HepG2 (cell line): ENCODE data around the gene GBA2. TPM values are rescaled to one million over a fixed set of nuclear protein-coding genes. Genes with fewer than 3 reads are reported as not detected.
A peak's percentile ranks its signal among the peaks of the same experiment; 100 is the strongest.

Experiments
- ATAC-seq: fragments of 200-7000 bp; cut with Tn5 transposase; 3 replicates; pipeline ENCODE4 v1.9.1; 2020; ENCODE audit warnings: mild to moderate bottlenecking, moderate library complexity
- BruUV-seq: library from RNA; stranded (reverse); fragments of 400-500 nt; replicated peaks from 2 replicates; lab custom pipeline; 2021; lab: Mats Ljungman, UMichigan
- CTCF ChIA-PET: fragments of 300-600 bp; formaldehyde crosslinking; extraction: SDS; loops from one replicate; lab custom pipeline; 2021; ENCODE audit warnings: low total read pairs, inconsistent platforms, low intra/inter-chr PET ratio; lab: Yijun Ruan, JAX
- POLR2A ChIA-PET: fragments of 350-600 bp; sonication (Branson Sonifier 250); formaldehyde crosslinking; loops from one replicate; lab custom pipeline; 2020; ENCODE audit warnings: antibody characterized with exemption, inconsistent platforms; lab: Yijun Ruan, JAX
- DNase-seq: peaks from one replicate; pipeline ENCODE4 v3.0.0-alpha.2; 2015; ENCODE audit warnings: low spot score
- FAIRE-seq: peaks from 3 replicates; lab custom pipeline; 2011; peaks lifted over from hg19 to GRCh38; lab: Jason Lieb, UNC
- H2AFZ ChIP-seq: one replicate; pipeline ENCODE4 v1.6.1; 2011; ENCODE audit warnings: low read length, inconsistent platforms
- H3K27ac ChIP-seq: fragments of 300-600 bp; 3 replicates; pipeline ENCODE4 v1.8.0; 2011; ENCODE audit warnings: mixed run types, mild to moderate bottlenecking, mixed read lengths, low read length, inconsistent platforms; ENCODE audit not compliant: insufficient read depth; ENCODE audit errors: extremely low read length
- H3K27me3 ChIP-seq, 2 experiments: fragments of 200-600 bp in 1 of 2; 2 replicates in 1 of 2; 3 replicates in 1 of 2; pipeline versions ENCODE4 v1.6.0 to v1.8.0; 2011; ENCODE audit warnings: low read length in 2 of 2, mild to moderate bottlenecking in 2 of 2, moderate library complexity in 2 of 2, inconsistent platforms in 1 of 2; ENCODE audit not compliant: insufficient read depth in 2 of 2, control insufficient read depth in 1 of 2
- H3K36me3 ChIP-seq, 2 experiments: fragments of 200-600 bp in 1 of 2; replicated peaks in 1 of 2; 2 replicates in 1 of 2; 3 replicates in 1 of 2; pipeline versions ENCODE4 v1.5.1 to v1.8.0; 2011; ENCODE audit warnings: low read length in 2 of 2, inconsistent platforms in 1 of 2; ENCODE audit not compliant: insufficient read depth in 2 of 2, control insufficient read depth in 1 of 2
- H3K4me1 ChIP-seq: 2 replicates; pipeline ENCODE4 v1.5.1; 2012; ENCODE audit warnings: low read length, inconsistent platforms; ENCODE audit not compliant: insufficient read depth
- H3K4me2 ChIP-seq: 2 replicates; pipeline ENCODE4 v1.6.0; 2011; ENCODE audit warnings: low read depth, low read length, inconsistent platforms
- H3K4me3 ChIP-seq, 3 experiments: fragments of 200-600 bp in 1 of 3; sonication (generic), shearing (Covaris generic) in 1 of 3; replicated peaks in 1 of 3; 2 replicates each; pipeline ENCODE4 v1.5.1; 2011 to 2016; ENCODE audit warnings: low read length in 3 of 3, inconsistent platforms in 2 of 3, low read depth in 2 of 3, mild to moderate bottlenecking in 2 of 3, control low read depth in 1 of 3, mixed read lengths in 1 of 3; ENCODE audit not compliant: insufficient read depth in 1 of 3
- H3K79me2 ChIP-seq: one replicate; pipeline ENCODE4 v1.6.1; 2011; ENCODE audit warnings: low read length, inconsistent platforms; ENCODE audit not compliant: insufficient read depth
- H3K9ac ChIP-seq: 2 replicates; pipeline ENCODE4 v1.6.0; 2011; ENCODE audit warnings: mild to moderate bottlenecking, low read depth, low read length, inconsistent platforms; ENCODE audit not compliant: insufficient read depth
- H3K9me3 ChIP-seq: 2 replicates; pipeline ENCODE4 v1.5.1; 2012; ENCODE audit warnings: mild to moderate bottlenecking, low read length
- H4K20me1 ChIP-seq: 2 replicates; pipeline ENCODE4 v1.6.0; 2011; ENCODE audit warnings: inconsistent platforms, mild to moderate bottlenecking, low read length, moderate library complexity; ENCODE audit not compliant: insufficient read depth
- FOXK1 ChIP-seq: sonication (generic); formaldehyde crosslinking; IDR thresholded peaks from 2 replicates; pipeline ENCODE4 v1.4.0; 2020; ENCODE audit warnings: low read depth, missing genetic modification reagents, borderline replicate concordance
- KDM5A ChIP-seq: fragments of 200-600 bp; sonication (generic); IDR thresholded peaks from 2 replicates; pipeline ENCODE4 v1.7.0; 2018; ENCODE audit warnings: antibody characterized with exemption, mild to moderate bottlenecking, low read length, borderline replicate concordance
- RBFOX2 ChIP-seq: fragments of 200-400 bp; formaldehyde crosslinking; IDR thresholded peaks from 2 replicates; pipeline ENCODE4 v1.6.1; 2017; ENCODE audit warnings: low read depth, mild to moderate bottlenecking, low read length
- U2AF2 ChIP-seq: fragments of 200-400 bp; formaldehyde crosslinking; IDR thresholded peaks from 2 replicates; pipeline ENCODE4 v1.6.1; 2017; ENCODE audit warnings: low read depth, mild to moderate bottlenecking, low read length
- ZBTB33 ChIP-seq: sonication (generic); formaldehyde crosslinking; IDR thresholded peaks from 2 replicates; pipeline ENCODE4 v1.4.0; 2020; ENCODE audit warnings: missing genetic modification reagents
- ZFY ChIP-seq: sonication (generic); formaldehyde crosslinking; IDR thresholded peaks from 2 replicates; pipeline ENCODE4 v1.4.0; 2020; ENCODE audit warnings: missing genetic modification reagents
- ZFYVE20 ChIP-seq: sonication (generic); formaldehyde crosslinking; IDR thresholded peaks from 2 replicates; pipeline ENCODE4 v1.8.0; 2023; ENCODE audit warnings: low read depth, mild to moderate bottlenecking, moderate library complexity, missing genetic modification reagents, borderline replicate concordance
- ZNF432 ChIP-seq: sonication (generic); formaldehyde crosslinking; IDR thresholded peaks from 2 replicates; pipeline ENCODE4 v1.5.0; 2020; ENCODE audit warnings: missing genetic modification reagents, mild to moderate bottlenecking, borderline replicate concordance
- WGBS: methylation state at CpG from one replicate; pipeline ENCODE4 v1.1.6; 2017; ENCODE audit warnings: low lambda C conversion rate; 5-methylcytosine and 5-hydroxymethylcytosine counted together
- in situ Hi-C: cut with HindIII; loops from 2 replicates; pipeline ENCODE4 v1.10.0; 2017; ENCODE audit warnings: low pct_unique_long_range_greater_than_20kb; ENCODE audit not compliant: extremely low pct_ligation_motif_present
- intact Hi-C: fragments of 100-400 bp; cut with micrococcal nuclease; formaldehyde crosslinking; loops from one replicate; pipeline ENCODE4 v1.10.0; 2022; ENCODE audit not compliant: unreplicated experiment
- polyA plus RNA-seq, 8 experiments: library from polyadenylated mRNA; depleted of rRNA in 3 of 8; stranded (reverse) in 7 of 8; unstranded in 1 of 8; fragments of >200 nt; fragmentation: Illumina TruSeq in 4 of 8; extraction: Trizol in 4 of 8; gene quantifications; 2 replicates each; pipeline versions ENCODE4 v1.2.1 to v1.2.3, GENCODE V29; 2011 to 2016; ENCODE audit warnings: low read depth in 4 of 8, missing spikeins in 1 of 8, mixed read lengths in 1 of 8; ENCODE audit not compliant: insufficient read depth in 1 of 8
- total RNA-seq, 5 experiments: library from RNA; depleted of rRNA; stranded (reverse); fragments of >200 nt; fragmentation: Illumina TruSeq; extraction: Trizol; gene quantifications; 2 replicates each; pipeline ENCODE4 v1.2.3, GENCODE V29; 2016; ENCODE audit warnings: low read depth in 1 of 5
- TF ChIP-seq, protein P1 (sequence below): sonication (generic); formaldehyde crosslinking; IDR thresholded peaks from 2 replicates; pipeline ENCODE4 v1.5.0; 2020; ENCODE audit warnings: missing genetic modification reagents, mild to moderate bottlenecking, borderline replicate concordance

The GBA2 gene
- total and polyA plus RNA-seq, 2 of the 13 experiments (the other 11 are each of a cell fraction or from before 2014, with no cell fraction given), result 37.5 to 86.1 TPM

- Histone ChIP-seq H3K9ac (no peak overlapping the region), H3K36me3 (no peaks in the 10 kb centered on the region), H4K20me1 (no peaks in the 10 kb centered on the region), H3K27me3 (no peaks in the 10 kb centered on the region; a peak in 1 of 5 replicates), H3K4me3 (no peak overlapping the region), H3K4me1 (peaks cover 33% of the 10 kb centered on the region), H3K27ac (no peak overlapping the region), H3K9me3 (no peaks in the 10 kb centered on the region), H3K79me2 (peaks cover 46% of the 10 kb centered on the region), H2AFZ (no peak overlapping the region), H3K4me2 (no peak overlapping the region)
- in situ Hi-C loops, result no loop called here
- TF ChIP-seq ZBTB33, result peak; percentile 93
- TF ChIP-seq, protein P1, sequence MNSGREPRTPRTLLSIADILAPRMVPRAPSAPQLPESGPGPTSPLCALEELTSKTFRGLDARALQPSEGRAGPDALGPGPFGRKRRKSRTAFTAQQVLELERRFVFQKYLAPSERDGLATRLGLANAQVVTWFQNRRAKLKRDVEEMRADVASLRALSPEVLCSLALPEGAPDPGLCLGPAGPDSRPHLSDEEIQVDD (CRISPR knock-in tag), result no peak
- WGBS, result 98% methylated on average over 4 of the region's 4 CpGs
- intact Hi-C loops, result no loop called here
- no peak for FAIRE-seq
- CTCF ChIA-PET, result no interaction called here
- no peak for ATAC-seq
- no TSS peak for BruUV-seq
- POLR2A ChIA-PET, result interaction anchor here (0.7 to 2.0 kb wide), 2 partner anchors 11 to 12 kb away, joined by 3 to 9 read pairs; partner anchors contain the start of genes GBA2 and RGP1
- no peak for DNase-seq
Observed at GRCh38 chr9:35759795-35760194, 10.8 kb upstream of the GBA2 start.

DNA sequence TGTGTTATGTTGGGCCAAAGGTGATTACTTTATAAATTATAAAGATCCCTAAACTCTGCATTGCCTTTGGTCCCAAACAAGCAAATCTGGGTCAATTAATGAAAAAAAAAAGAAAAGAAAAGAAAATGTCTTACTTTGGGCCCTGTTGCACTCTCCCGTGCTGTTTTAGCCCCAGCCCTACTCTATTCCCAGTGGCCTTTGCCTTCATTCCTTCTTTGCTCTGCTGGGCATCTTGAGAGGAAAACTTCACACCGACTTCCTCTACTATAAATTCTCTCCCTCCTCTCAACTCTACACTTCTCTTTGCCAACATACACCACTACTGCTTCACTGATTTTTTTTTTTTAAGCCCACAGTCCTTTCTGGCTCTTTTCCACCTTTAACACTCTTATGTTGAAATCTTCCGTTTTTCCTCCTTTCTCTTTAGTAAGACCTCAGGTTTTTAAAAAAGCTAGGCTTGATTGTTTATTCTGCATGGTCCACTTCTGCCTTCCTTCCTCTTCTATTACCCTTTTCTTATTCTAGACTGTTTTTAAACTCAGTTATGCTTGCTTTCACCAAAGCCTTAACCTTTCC, 9.5 kb upstream of the GBA2 start:
- H4K20me1 ChIP-seq, result no peaks in the 10 kb centered on the region
- no peak for DNase-seq
- FAIRE-seq, result no peak
- no peak overlapping the region; a peak in 1 of 6 replicates for H3K4me3 ChIP-seq
- intact Hi-C loops, result no loop called here
- peaks cover under 1 to 4% of the 10 kb centered on the region in 2 experiments; a peak in 2 of 5 replicates for H3K36me3 ChIP-seq
- no peak for ATAC-seq
- H3K79me2 ChIP-seq, result peaks cover 41% of the 10 kb centered on the region
- TF ChIP-seq FOXK1 (CRISPR knock-in tag) (no peak), ZFY (CRISPR knock-in tag) (no peak), U2AF2 (no peak), RBFOX2 (no peak), KDM5A (no peak), ZFYVE20 (CRISPR knock-in tag) (no peak), ZNF432 (CRISPR knock-in tag) (no peak)
- TF ChIP-seq, all 625 proteins: peak for 0
- H3K9ac ChIP-seq, result no peak overlapping the region; the same call in 1 of the 2 replicates
- H3K9me3 ChIP-seq, result no peaks in the 10 kb centered on the region
- ChIA-PET POLR2A (interaction anchor here (0.7 to 2.0 kb wide), 3 partner anchors 9 to 56 kb away, joined by 3 to 9 read pairs (median 5); partner anchors contain the start of genes CREB3, GBA2, RGP1 and TLN1), CTCF (no interaction called here)
- peaks cover 33% of the 10 kb centered on the region for H3K4me1 ChIP-seq
- WGBS, result 88% methylated on average over 3 of the region's 3 CpGs
- in situ Hi-C loops, result no loop called here
- H3K27me3 ChIP-seq, result no peaks in the 10 kb centered on the region; a peak in 1 of 5 replicates
- H2AFZ ChIP-seq, result no peak overlapping the region
- H3K27ac ChIP-seq, result no peak overlapping the region
- BruUV-seq, result no TSS peak
- H3K4me2 ChIP-seq, result peak overlapping the region; percentile 95
